GM12892 (cell line): ENCODE results near the gene GNPNAT1.
A peak's percentile ranks its signal among the peaks of the same experiment; 100 is the strongest.
"Not testable (repeated sequence)": the region's sequence is repeated elsewhere in the genome, so short reads cannot be mapped to it uniquely, and the experiment has no call there.

Source experiments
- DNase-seq: peaks from one replicate; pipeline ENCODE4 v3.0.0; 2011; ENCODE audit not compliant: insufficient read length
- FAIRE-seq: peaks from 2 replicates; lab custom pipeline; 2011; peaks lifted over from hg19 to GRCh38; lab: Jason Lieb, UNC
- POLR2A ChIP-seq: IDR thresholded peaks from 2 replicates; pipeline ENCODE4 v1.6.1; 2011; ENCODE audit warnings: low read depth, low read length, control low read depth
- POLR2AphosphoS5 ChIP-seq: IDR thresholded peaks from 2 replicates; pipeline ENCODE4 v1.6.1; 2011; ENCODE audit warnings: low read depth, low read length, control low read depth
- TAF1 ChIP-seq: IDR thresholded peaks from 2 replicates; pipeline ENCODE4 v1.6.1; 2011; ENCODE audit warnings: low read depth, mild to moderate bottlenecking, control low read depth, low read length, borderline replicate concordance

The GNPNAT1 gene

GRCh38 chr14:52740751-52741150 lies 50.7 kb downstream of the GNPNAT1 start:
- no peak for FAIRE-seq
- TF ChIP-seq POLR2AphosphoS5 (no peak), POLR2A (no peak), TAF1 (no peak)

DNA sequence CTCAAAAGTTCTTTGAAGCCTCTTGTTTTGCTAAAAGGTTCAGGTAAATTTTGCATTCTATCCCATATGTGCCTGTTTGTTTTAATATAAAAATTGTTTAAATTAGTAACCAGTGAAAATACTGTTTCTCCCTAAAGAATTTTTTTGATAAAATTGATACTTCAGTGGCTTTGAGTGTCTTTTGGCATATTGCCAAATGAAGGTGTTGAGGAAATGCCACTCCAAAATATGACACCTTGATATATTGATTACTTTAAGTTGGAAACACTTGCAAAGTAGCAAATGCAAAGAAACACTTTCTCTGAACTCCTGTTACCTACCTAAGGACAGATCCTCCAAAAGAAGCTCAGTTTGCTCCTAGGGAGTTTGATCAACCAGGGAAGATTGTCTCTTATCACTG lies 53.0 kb downstream of the GNPNAT1 start:
- DNase-seq = no peak
- TF ChIP-seq TAF1 (no peak), POLR2AphosphoS5 (no peak), POLR2A (no peak)
- FAIRE-seq = no peak

More at GRCh38 chr14:52740751-52741150, 50.7 kb downstream of the GNPNAT1 start:
- DNase-seq = no peak

GRCh38 chr14:52735921-52736489 lies 55.4 kb downstream of the GNPNAT1 start:
- FAIRE-seq (no peak), DNase-seq (no peak)
- TF ChIP-seq TAF1 (no peak), POLR2A (no peak), POLR2AphosphoS5 (no peak)

DNA sequence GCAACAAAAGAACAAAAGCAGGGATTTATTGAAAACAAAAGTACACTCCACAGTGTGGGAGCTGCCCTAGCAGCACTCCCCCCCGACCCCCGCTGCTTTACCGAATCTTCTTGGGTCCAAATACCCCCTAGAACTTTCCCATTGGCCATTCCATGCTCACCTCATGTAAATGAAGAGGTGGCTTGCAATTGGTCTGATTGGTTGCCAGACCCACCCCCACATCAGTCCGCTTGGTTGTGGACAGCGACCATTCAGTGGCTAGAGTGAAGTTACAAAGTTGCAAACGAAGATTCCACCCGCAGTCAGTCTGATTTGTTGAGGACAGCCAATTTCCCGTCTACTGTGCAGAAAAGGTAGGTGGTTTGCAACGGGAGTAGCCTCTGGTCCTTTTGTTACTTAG lies 57.6 kb downstream of the GNPNAT1 start:
- peak; percentile 21 for FAIRE-seq
- DNase-seq = no peak
- TF ChIP-seq TAF1 = no peak
- no peak for TF ChIP-seq POLR2AphosphoS5
- TF ChIP-seq POLR2A = no peak

- DNase-seq = no peak
- FAIRE-seq = no peak
- TF ChIP-seq POLR2AphosphoS5 (no peak), POLR2A (no peak), TAF1 (no peak)
Observed at GRCh38 chr14:52730709-52731111, 60.7 kb downstream of the GNPNAT1 start.

DNA sequence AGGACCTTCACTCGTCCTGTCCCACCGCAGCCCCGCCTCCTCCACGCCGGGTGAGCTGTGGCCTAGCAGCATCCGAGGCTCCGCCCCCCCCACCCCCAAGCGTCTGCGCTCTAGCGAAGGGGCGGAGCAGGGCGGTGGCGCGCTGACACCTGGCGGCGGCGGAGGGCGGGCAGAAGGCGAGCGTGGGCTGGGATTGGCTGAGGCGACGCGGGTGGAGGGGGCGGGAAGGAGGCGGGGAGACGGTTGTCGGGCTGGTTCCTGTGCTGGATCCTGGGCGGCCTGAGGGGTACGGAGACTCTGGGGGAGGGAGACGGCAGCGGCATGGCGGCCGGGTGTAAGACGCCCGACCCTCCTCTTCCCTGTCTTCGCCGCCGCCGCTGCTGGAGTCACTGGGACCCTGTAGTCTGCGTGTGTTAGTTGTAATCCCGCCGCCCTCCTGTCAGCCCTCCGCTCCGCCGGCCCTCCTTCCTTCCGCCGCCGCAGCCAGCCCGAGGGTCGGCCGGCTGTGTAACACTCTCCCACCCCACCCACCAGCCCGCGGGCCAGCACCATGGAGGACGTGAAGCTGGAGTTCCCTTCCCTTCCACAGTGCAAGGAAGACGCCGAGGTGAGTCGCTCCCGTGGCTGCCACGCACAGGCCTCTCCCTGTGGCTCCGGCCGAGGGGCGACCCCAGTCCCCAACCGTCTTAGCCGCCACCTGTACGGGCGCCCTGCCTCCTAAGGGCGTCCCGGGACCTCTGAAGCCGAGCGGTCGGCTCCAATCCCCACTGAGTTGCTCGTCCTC lies 61.3 kb downstream of the GNPNAT1 start, which contains the start of gene STYX:
Gene STYX, plus strand, starts transcription at position 242 of the 784 bp plus-strand sequence. Its CDS starts 309 bp downstream, at position 551.
- TF ChIP-seq TAF1 = peak; percentile 58
- peak; percentile 95 for TF ChIP-seq POLR2A
- TF ChIP-seq POLR2AphosphoS5 = peak; percentile 93
- FAIRE-seq = peak; percentile 97
- peak; percentile 70 for DNase-seq

DNA sequence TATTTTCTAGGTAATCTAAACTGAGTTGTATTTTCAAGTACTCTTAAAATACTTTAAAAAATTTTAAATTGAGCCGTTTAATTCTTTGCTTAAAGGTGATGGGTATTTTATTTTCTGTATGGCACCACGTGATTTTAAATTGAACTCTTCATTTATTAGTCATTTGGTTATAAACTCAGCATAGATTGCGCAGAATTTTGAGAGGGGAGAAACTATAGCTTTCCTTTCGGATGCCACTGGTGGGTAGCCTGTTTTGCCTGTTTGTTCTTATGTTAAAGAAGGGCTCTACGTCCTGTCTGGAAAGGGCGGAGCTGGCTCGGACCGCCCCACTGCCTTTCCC lies 61.9 kb downstream of the GNPNAT1 start:
- FAIRE-seq (no peak), DNase-seq (no peak)
- TF ChIP-seq POLR2AphosphoS5 (no peak), POLR2A (no peak), TAF1 (no peak)

DNA sequence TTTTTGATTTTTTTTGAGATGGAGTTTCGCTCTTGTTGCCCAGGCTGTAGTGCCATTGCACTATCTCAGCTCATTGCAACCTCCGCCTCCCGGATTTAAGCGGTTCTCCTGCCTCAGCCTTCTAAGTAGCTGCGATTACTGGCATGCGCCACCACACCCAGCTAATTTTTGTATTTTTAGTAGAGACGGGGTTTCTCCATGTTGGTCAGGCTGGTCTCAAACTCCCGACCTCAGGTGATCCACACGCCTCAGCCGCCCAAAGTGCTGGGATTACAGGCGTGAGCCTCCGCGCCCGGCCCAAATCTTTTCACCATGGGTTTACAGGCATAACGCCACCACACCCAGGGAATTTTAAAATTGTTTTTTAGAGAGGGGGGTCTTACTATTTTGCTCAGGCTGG lies 62.4 kb downstream of the GNPNAT1 start:
- DNase-seq, FAIRE-seq: not testable (repeated sequence)

DNA sequence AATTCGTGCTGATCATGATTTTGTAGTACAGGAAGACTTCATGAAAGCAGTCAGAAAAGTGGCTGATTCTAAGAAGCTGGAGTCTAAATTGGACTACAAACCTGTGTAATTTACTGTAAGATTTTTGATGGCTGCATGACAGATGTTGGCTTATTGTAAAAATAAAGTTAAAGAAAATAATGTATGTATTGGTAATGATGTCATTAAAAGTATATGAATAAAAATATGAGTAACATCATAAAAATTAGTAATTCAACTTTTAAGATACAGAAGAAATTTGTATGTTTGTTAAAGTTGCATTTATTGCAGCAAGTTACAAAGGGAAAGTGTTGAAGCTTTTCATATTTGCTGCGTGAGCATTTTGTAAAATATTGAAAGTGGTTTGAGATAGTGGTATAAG lies 63.9 kb downstream of the GNPNAT1 start:
- DNase-seq, FAIRE-seq: not testable (repeated sequence)
